ENCODE results near the gene ENG. TPM values are rescaled to one million over a fixed set of nuclear protein-coding genes. Genes with fewer than 3 reads are reported as not detected.

The ENG gene
- total RNA-seq, 1 experiment from 2014 or later, result 25.1 TPM

- ChIA-PET CTCF (no interaction called here), POLR2A (interaction anchor here (0.7 kb wide), 1 partner anchor 27 kb away, joined by 3 read pairs; no protein-coding TSS in a partner anchor)
- H3K36me3 ChIP-seq (ENCODE audit: control insufficient read depth, insufficient read depth, low read length), result peaks cover 14% of the 10 kb centered on the region
- no peaks in the 10 kb centered on the region for H3K9me3 ChIP-seq (ENCODE audit: control insufficient read depth, insufficient read depth, low read depth, low read length)
- no peak for TF ChIP-seq SIN3A (IDR thresholded peaks at IDR 0.05; ENCODE audit: borderline replicate concordance, insufficient read depth, low read depth, low read length)
- TF ChIP-seq CTCF (IDR thresholded peaks at IDR 0.05), result no peak
- TF ChIP-seq REST (IDR thresholded peaks at IDR 0.05; ENCODE audit: insufficient read depth in 1 of 2, low read depth in 2 of 2, low read length in 1 of 2), result no peak
- TF ChIP-seq TCF7L2 (IDR thresholded peaks at IDR 0.05; ENCODE audit: low read depth, low read length), result no peak
- TF ChIP-seq POLR2AphosphoS5 (IDR thresholded peaks at IDR 0.05; ENCODE audit: low read depth, low read length), result no peak
- in situ Hi-C loops (cut with HindIII; ENCODE audit: low pct_unique_long_range_greater_than_20kb, low sequenced_read_pairs), result no loop called here
- H3K4me3 ChIP-seq (ENCODE audit: low read depth in 2 of 2, low read length in 2 of 2), result no peak overlapping the region
- no peaks in the 10 kb centered on the region for H3K27me3 ChIP-seq (ENCODE audit: control insufficient read depth, insufficient read depth, low read length)
- peaks cover 2% of the 10 kb centered on the region for H3K4me1 ChIP-seq (ENCODE audit: control insufficient read depth, insufficient read depth, low read length)
- H3K27ac ChIP-seq (ENCODE audit: low read length), result no peak overlapping the region
- intact Hi-C loops (cut with micrococcal nuclease; ENCODE audit: unreplicated experiment), result no loop called here
- no peak for DNase-seq (ENCODE audit: low read depth, low spot score)
- ATAC-seq, result no peak
- BruUV-seq (replicated peaks), result no TSS peak
Observed at GRCh38 chr9:127792417-127793031, 61.9 kb downstream of the ENG start.

GRCh38 chr9:127791085-127791484, 63.4 kb downstream of the ENG start:
- ChIA-PET CTCF (no interaction called here), POLR2A (interaction anchor here (0.7 kb wide), 1 partner anchor 20 kb away, joined by 5 read pairs; no protein-coding TSS in a partner anchor)
- TF ChIP-seq CTCF (IDR thresholded peaks at IDR 0.05) (no peak), SIN3A (IDR thresholded peaks at IDR 0.05; ENCODE audit: borderline replicate concordance, insufficient read depth, low read depth, low read length) (no peak), REST (IDR thresholded peaks at IDR 0.05; ENCODE audit: insufficient read depth in 1 of 2, low read depth in 2 of 2, low read length in 1 of 2) (no peak), POLR2AphosphoS5 (IDR thresholded peaks at IDR 0.05; ENCODE audit: low read depth, low read length) (no peak), TCF7L2 (IDR thresholded peaks at IDR 0.05; ENCODE audit: low read depth, low read length) (no peak)
- no TSS peak for BruUV-seq (replicated peaks)
- intact Hi-C loops (cut with micrococcal nuclease; ENCODE audit: unreplicated experiment), result no loop called here
- Histone ChIP-seq H3K4me3 (ENCODE audit: low read depth in 2 of 2, low read length in 2 of 2) (no peak overlapping the region), H3K27me3 (ENCODE audit: control insufficient read depth, insufficient read depth, low read length) (no peaks in the 10 kb centered on the region), H3K27ac (ENCODE audit: low read length) (no peak overlapping the region), H3K9me3 (ENCODE audit: control insufficient read depth, insufficient read depth, low read depth, low read length) (no peaks in the 10 kb centered on the region), H3K36me3 (ENCODE audit: control insufficient read depth, insufficient read depth, low read length) (peaks cover 21% of the 10 kb centered on the region), H3K4me1 (ENCODE audit: control insufficient read depth, insufficient read depth, low read length) (peaks cover 8% of the 10 kb centered on the region)
- ATAC-seq (no peak), DNase-seq (ENCODE audit: low read depth, low spot score) (no peak)
- in situ Hi-C loops (cut with HindIII; ENCODE audit: low pct_unique_long_range_greater_than_20kb, low sequenced_read_pairs), result no loop called here
